LNCaP clone FGC (cell line): ENCODE results near the gene ARMC9.

Experiments
- DNase-seq: peaks from one replicate; pipeline ENCODE4 v3.0.0-alpha.2; 2011; ENCODE audit warnings: low read depth
- H3K4me3 ChIP-seq: 2 replicates; pipeline ENCODE4 v1.5.1; 2011; ENCODE audit warnings: mild to moderate bottlenecking, low read depth, low read length, control low read depth
- CTCF ChIP-seq: IDR thresholded peaks from 2 replicates; pipeline ENCODE4 v1.5.1; 2012; ENCODE audit warnings: mild to moderate bottlenecking; ENCODE audit not compliant: control insufficient read depth, insufficient read depth; ENCODE audit errors: extremely low read depth

Gene ARMC9

GRCh38 chr2:231306791-231307393, 108.5 kb downstream of the ARMC9 start:
- no peak for TF ChIP-seq CTCF
- no peak for DNase-seq
- no peak overlapping the region for H3K4me3 ChIP-seq

DNA sequence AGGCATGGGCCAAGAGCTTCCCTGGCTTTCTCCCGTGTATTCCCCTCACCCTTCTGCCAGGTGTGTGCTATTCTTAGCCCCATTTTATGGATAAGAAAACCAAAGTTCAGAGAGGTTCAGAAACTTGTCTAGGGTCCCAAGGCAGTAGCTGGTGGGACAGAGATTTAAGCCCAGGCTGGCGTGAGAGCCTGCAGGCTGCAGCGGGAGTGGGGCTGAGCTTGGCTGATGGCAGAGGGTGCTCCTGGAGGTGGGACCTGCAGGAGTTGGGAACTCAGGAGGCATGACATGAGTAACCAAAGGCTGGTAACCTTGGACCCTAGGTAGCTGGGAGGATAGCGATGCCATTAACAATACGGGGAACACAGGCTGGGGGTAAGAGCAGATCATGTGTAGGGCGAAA, 109.8 kb downstream of the ARMC9 start:
- no peak for TF ChIP-seq CTCF
- DNase-seq, result no peak
- H3K4me3 ChIP-seq, result no peak overlapping the region

GRCh38 chr2:231308631-231309428, 110.4 kb downstream of the ARMC9 start:
- DNase-seq, result no peak
- no peak for TF ChIP-seq CTCF
- H3K4me3 ChIP-seq, result no peak overlapping the region

DNA sequence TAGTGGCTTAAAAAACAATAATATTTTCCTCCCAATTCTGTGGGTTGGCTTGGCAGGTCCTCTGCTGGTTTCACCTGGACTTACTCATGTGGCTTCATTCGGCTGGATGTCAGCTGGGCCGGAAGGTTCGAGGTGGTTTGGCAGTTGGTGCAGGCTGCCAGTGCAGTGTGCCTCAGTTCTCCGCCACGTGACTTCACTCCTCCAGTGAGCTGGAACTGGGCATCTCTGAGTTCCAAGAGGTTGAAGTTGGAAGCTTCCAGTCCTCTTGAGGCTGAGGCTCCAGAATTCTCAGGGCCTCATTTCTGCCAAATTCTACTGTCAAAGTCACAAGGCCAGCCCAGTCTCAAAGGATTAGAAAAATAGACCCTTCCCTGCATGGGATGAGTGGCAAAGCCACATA, 113.6 kb downstream of the ARMC9 start:
- DNase-seq, result no peak
- H3K4me3 ChIP-seq, result no peak overlapping the region
- no peak for TF ChIP-seq CTCF

- no peak for DNase-seq
- H3K4me3 ChIP-seq, result no peak overlapping the region
- TF ChIP-seq CTCF, result no peak
These were observed 117.5 kb downstream of the ARMC9 start for GRCh38 chr2:231315896-231316295.

GRCh38 chr2:231317579-231317978, 119.1 kb downstream of the ARMC9 start:
- H3K4me3 ChIP-seq, result no peak overlapping the region
- no peak for TF ChIP-seq CTCF

More at GRCh38 chr2:231317579-231317978, 119.1 kb downstream of the ARMC9 start:
- DNase-seq, result no peak
